Rectal smooth muscle tissue (tissue), 1 donor: ENCODE data around the gene MAS1L.
"Not testable (repeated sequence)": the region's sequence is repeated elsewhere in the genome, so short reads cannot be mapped to it uniquely, and the experiment has no call there.

Experiments
- H3K27ac ChIP-seq: one replicate; pipeline ENCODE4 v1.7.0; 2013; ENCODE audit warnings: low read depth, low read length, inconsistent platforms
- H3K27me3 ChIP-seq: one replicate; pipeline ENCODE4 v1.7.0; 2013; ENCODE audit warnings: low read length; ENCODE audit not compliant: control insufficient read depth, insufficient read depth
- H3K36me3 ChIP-seq: one replicate; pipeline ENCODE4 v1.7.0; 2013; ENCODE audit warnings: low read length; ENCODE audit not compliant: control insufficient read depth, insufficient read depth
- H3K4me1 ChIP-seq: one replicate; pipeline ENCODE4 v1.7.0; 2013; ENCODE audit warnings: low read length; ENCODE audit not compliant: control insufficient read depth, insufficient read depth
- H3K4me3 ChIP-seq: one replicate; pipeline ENCODE4 v1.7.0; 2013; ENCODE audit warnings: low read length
- H3K9ac ChIP-seq: one replicate; pipeline ENCODE4 v1.7.0; 2013; ENCODE audit warnings: low read length

Gene MAS1L

DNA sequence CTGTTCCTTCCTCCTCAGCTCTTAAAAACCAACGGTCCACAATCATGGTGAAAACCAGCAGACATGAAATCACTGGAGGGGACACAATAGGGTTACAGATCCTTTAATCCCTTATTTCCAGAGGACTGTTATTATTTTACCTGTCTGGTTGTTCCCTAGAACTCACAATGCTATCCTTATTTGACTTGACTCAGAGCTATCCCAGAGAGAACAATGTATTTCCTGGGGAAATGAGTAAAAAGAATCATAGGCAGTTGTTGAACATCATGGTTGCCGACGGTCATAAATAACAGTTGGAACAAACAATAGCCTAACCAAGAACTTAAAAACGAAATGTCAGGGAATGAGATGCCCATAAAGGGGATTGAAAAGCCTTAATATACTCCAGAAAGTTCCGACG is 21.5 kb downstream of the MAS1L start:
- Histone ChIP-seq H3K4me1 (no peaks in the 10 kb centered on the region), H3K36me3 (no peaks in the 10 kb centered on the region), H3K27me3 (no peaks in the 10 kb centered on the region), H3K9ac (no peak overlapping the region), H3K27ac (no peak overlapping the region), H3K4me3 (no peak overlapping the region)

DNA sequence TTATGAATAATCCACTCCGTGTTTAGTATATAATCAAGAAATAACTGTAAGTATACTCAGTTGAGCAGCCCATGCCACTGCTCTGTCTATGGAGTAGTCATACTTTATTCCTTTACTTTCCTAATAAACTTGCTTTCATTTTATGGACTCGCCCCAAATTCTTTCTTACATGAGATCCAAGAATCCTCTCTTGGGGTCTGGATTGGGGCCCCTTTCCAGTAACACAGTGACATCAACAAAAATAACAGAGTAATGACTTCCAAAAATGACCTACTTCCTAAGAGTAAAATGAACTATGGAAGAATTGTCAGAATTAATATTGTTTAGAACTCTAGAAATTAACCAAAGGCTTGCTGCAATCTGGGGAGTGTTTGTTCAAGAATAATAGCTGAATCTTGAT is 22.0 kb downstream of the MAS1L start:
- H3K27me3 ChIP-seq = no peaks in the 10 kb centered on the region
- no peaks in the 10 kb centered on the region for H3K36me3 ChIP-seq
- no peak overlapping the region for H3K9ac ChIP-seq
- no peak overlapping the region for H3K27ac ChIP-seq
- H3K4me1 ChIP-seq = no peaks in the 10 kb centered on the region
- H3K4me3 ChIP-seq = no peak overlapping the region

GRCh38 chr6:29465279-29465678 is 22.5 kb downstream of the MAS1L start:
- Histone ChIP-seq H3K4me1 (no peaks in the 10 kb centered on the region), H3K36me3 (no peaks in the 10 kb centered on the region), H3K4me3 (no peak overlapping the region), H3K27me3 (no peaks in the 10 kb centered on the region), H3K27ac (no peak overlapping the region), H3K9ac (no peak overlapping the region)

GRCh38 chr6:29462022-29462421 is 25.7 kb downstream of the MAS1L start:
- H3K9ac ChIP-seq = no peak overlapping the region
- no peaks in the 10 kb centered on the region for H3K4me1 ChIP-seq
- no peaks in the 10 kb centered on the region for H3K36me3 ChIP-seq
- H3K27ac ChIP-seq = no peak overlapping the region
- H3K27me3 ChIP-seq = no peaks in the 10 kb centered on the region
- H3K4me3 ChIP-seq = no peak overlapping the region

GRCh38 chr6:29461021-29461814 is 26.5 kb downstream of the MAS1L start:
- no peak overlapping the region for H3K27ac ChIP-seq
- no peaks in the 10 kb centered on the region for H3K27me3 ChIP-seq
- no peak overlapping the region for H3K4me3 ChIP-seq
- H3K36me3 ChIP-seq = no peaks in the 10 kb centered on the region
- H3K9ac ChIP-seq = no peak overlapping the region
- no peaks in the 10 kb centered on the region for H3K4me1 ChIP-seq

GRCh38 chr6:29456971-29457370 is 30.8 kb downstream of the MAS1L start, which contains the start of the genes OR11A1 and OR2H1:
TSS of gene OR11A1 (minus strand) at chr6:29457071. CDS start at chr6:29427641, 29,430 bp downstream.
TSS of gene OR2H1 (plus strand) at chr6:29457155. CDS start at chr6:29461770, 4,615 bp downstream.
- no peaks in the 10 kb centered on the region for H3K36me3 ChIP-seq

DNA sequence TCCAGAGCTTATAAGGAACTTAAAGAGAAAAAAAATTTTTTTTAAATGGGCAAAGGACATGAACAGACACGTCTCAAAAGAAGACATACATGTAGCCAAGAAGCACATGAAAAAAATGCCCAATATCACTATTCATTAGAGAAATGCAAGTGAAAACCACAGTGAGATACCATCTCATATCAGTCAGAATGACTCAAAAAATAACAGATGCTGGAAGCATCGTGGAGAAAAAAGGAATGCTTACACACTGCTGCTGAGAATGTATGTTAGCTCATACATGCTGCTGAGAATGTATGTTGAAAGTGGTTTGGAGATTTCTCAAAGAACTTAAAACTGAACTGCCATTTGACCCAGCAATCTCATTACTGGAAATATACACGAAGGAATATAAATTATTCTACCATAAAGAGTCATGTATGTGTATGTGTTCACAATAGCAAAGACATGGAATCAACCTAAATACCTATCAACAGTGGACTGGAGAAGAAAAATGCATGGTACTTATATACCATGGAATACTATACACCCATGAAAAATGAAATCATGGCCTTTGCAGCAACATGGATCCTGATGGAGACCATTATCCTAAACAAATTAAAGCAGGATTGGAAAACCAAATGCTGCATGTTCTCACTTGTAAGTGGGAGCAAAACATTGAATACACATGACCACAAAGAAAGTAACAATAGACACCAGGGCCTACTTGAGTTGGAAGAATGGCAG is 36.1 kb downstream of the MAS1L start:
- Histone ChIP-seq H3K4me1 (no peaks in the 10 kb centered on the region), H3K27ac (no peak overlapping the region)

More at GRCh38 chr6:29456971-29457370, 30.8 kb downstream of the MAS1L start, which contains the start of the genes OR11A1 and OR2H1:
- Histone ChIP-seq H3K27me3 (no peaks in the 10 kb centered on the region), H3K27ac (no peak within 1 kb of the TSS), H3K4me1 (no peaks in the 10 kb centered on the region), H3K4me3 (no peak within 1 kb of the TSS), H3K9ac (no peak within 1 kb of the TSS)

DNA sequence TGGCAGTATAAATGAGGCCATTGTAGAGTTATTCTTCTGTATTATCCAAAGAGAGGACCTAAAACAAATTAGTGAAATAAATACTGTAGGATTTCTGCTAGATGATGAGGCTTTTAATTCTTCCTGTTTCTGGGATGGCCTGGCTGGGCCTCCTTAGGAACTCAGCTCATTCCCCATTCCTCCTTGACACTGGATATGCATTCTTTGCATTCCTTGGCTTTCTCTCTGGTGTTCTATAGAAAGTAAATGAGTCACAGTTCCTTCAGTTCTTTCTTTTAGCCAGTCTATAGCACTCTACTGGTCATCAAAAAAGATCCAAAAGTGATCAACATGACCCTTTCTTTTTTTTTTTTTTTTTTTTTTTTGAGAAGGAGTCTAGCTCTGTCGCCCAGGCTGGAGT is 40.1 kb downstream of the MAS1L start:
- no peaks in the 10 kb centered on the region for H3K36me3 ChIP-seq
- H3K27ac ChIP-seq = no peak overlapping the region
- H3K9ac ChIP-seq = no peak overlapping the region
- no peaks in the 10 kb centered on the region for H3K27me3 ChIP-seq
- H3K4me1 ChIP-seq = no peaks in the 10 kb centered on the region
- H3K4me3 ChIP-seq = no peak overlapping the region

More for the DNA sequence above, 36.1 kb downstream of the MAS1L start:
- Histone ChIP-seq H3K4me3 (no peak overlapping the region), H3K27me3 (no peaks in the 10 kb centered on the region), H3K36me3 (no peaks in the 10 kb centered on the region), H3K9ac (no peak overlapping the region)

GRCh38 chr6:29444031-29444430 is 43.7 kb downstream of the MAS1L start:
- H3K9ac ChIP-seq, H3K27me3 ChIP-seq, H3K36me3 ChIP-seq, H3K4me1 ChIP-seq, H3K4me3 ChIP-seq, H3K27ac ChIP-seq: not testable (repeated sequence)

DNA sequence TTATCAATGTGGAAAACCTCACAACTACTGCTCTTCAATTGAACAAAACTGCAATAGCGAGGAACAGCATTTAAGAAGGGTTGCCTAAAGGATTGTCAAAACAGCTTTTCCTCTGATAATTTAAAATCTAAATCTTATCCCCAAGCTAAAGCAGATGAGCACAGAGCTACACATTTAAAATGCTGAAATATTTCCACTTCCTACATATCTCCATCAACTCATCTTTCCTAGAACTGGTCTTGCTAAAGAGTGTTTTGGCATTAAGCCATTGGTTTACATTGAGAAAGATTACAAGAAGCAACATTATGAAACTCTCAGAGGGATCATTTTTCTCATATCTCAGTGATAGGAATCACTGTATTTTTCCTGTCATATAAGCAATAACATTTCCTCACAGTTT is 45.0 kb downstream of the MAS1L start:
- no peaks in the 10 kb centered on the region for H3K4me1 ChIP-seq
- no peak overlapping the region for H3K4me3 ChIP-seq
- H3K9ac ChIP-seq = no peak overlapping the region
- no peaks in the 10 kb centered on the region for H3K27me3 ChIP-seq
- H3K27ac ChIP-seq = no peak overlapping the region
- H3K36me3 ChIP-seq = no peaks in the 10 kb centered on the region

DNA sequence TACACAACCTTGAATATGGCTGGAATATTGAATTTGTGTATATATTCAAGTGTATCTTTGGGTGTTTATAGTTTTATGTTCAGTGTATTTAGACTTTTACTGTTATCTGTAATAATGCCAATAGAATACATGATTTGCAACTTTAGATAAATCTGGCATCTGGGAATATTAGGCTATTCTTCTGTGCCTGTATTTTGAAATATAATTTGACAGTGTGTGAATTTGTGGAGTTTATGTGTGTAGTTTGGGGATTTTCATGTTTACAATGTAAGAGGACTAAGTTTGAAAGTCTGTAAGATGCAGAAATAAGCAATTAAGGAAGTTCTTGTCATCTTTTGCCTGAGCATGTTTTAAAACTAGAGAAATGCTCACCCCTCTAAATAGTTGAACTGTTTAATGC is 48.8 kb downstream of the MAS1L start, which contains the start of gene OR10C1:
TSS of gene OR10C1 (plus strand) at position 301 of the 400 bp plus-strand sequence. CDS start 710 bp downstream, outside the sequence.
- Histone ChIP-seq H3K27me3 (no peaks in the 10 kb centered on the region), H3K4me1 (no peaks in the 10 kb centered on the region), H3K27ac (no peak within 1 kb of the TSS), H3K36me3 (no peaks in the 10 kb centered on the region), H3K9ac (no peak within 1 kb of the TSS), H3K4me3 (no peak within 1 kb of the TSS)

DNA sequence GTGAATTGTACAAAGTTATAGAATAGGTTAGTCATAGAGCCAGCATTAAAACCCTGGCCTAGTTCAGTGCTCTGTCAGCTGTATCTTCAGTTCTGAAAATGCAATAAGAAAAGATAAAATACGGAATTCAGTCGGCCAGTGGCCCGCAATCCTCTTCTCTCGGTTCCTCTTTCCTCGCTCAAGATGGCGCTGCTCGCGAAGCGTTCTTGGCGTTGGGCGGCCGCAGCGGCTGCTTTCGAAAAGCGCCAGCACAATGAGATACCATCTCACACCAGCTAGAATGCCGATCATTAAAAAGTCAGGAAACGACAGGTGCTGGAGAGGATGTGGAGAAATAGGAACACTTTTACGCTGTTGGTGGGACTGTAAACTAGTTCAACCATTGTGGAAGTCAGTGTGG is 51.0 kb downstream of the MAS1L start:
- H3K4me3 ChIP-seq, H3K4me1 ChIP-seq, H3K9ac ChIP-seq, H3K36me3 ChIP-seq, H3K27ac ChIP-seq, H3K27me3 ChIP-seq: not testable (repeated sequence)
